Activated CD4-positive, alpha-beta T cell treated with anti-CD3 and anti-CD28 coated beads for 1 hour (primary cell): ENCODE results near the gene SLC5A9.
"Not testable (repeated sequence)": the region's sequence is repeated elsewhere in the genome, so short reads cannot be mapped to it uniquely, and the experiment has no call there.

ENCODE experiments used
- DNase-seq: peaks from one replicate; pipeline ENCODE4 v3.0.0-alpha.2; 2020

Gene SLC5A9

GRCh38 chr1:48246727-48247126 is 24.2 kb downstream of the SLC5A9 start:
- DNase-seq = no peak

GRCh38 chr1:48248356-48248755 is 25.8 kb downstream of the SLC5A9 start:
- DNase-seq = no peak

- no peak for DNase-seq
These were observed 27.4 kb downstream of the SLC5A9 start for GRCh38 chr1:48249868-48250267.

- no peak for DNase-seq
These were observed 28.1 kb downstream of the SLC5A9 start for GRCh38 chr1:48250572-48250971.

- DNase-seq = no peak
These were observed 28.8 kb downstream of the SLC5A9 start for GRCh38 chr1:48251323-48251722.

- no peak for DNase-seq
These were observed 29.3 kb downstream of the SLC5A9 start for GRCh38 chr1:48251821-48252220.

GRCh38 chr1:48254254-48254653 is 31.7 kb downstream of the SLC5A9 start:
- no peak for DNase-seq

GRCh38 chr1:48258106-48258505 is 35.6 kb downstream of the SLC5A9 start:
- DNase-seq = no peak

- DNase-seq = no peak
These were observed 39.4 kb downstream of the SLC5A9 start for GRCh38 chr1:48261881-48262400.

- DNase-seq = no peak
These were observed 40.5 kb downstream of the SLC5A9 start for GRCh38 chr1:48263041-48263440.

GRCh38 chr1:48266576-48266975 is 44.1 kb downstream of the SLC5A9 start:
- DNase-seq = no peak

GRCh38 chr1:48277437-48277836 is 54.9 kb downstream of the SLC5A9 start:
- not testable (repeated sequence) for DNase-seq

GRCh38 chr1:48282329-48282728 is 59.8 kb downstream of the SLC5A9 start:
- not testable (repeated sequence) for DNase-seq

GRCh38 chr1:48284696-48285420 is 62.3 kb downstream of the SLC5A9 start:
- DNase-seq = not testable (repeated sequence)

- DNase-seq = no peak
These were observed 63.0 kb downstream of the SLC5A9 start for GRCh38 chr1:48285525-48285924.

GRCh38 chr1:48291421-48291820 is 68.9 kb downstream of the SLC5A9 start:
- DNase-seq = no peak

GRCh38 chr1:48292706-48293105 is 70.2 kb downstream of the SLC5A9 start:
- DNase-seq = no peak

- DNase-seq = not testable (repeated sequence)
These were observed 71.6 kb downstream of the SLC5A9 start for GRCh38 chr1:48294094-48294493.

GRCh38 chr1:48294656-48295055 is 72.1 kb downstream of the SLC5A9 start:
- no peak for DNase-seq
